ENCODE measurements around the gene ZSCAN22. TPM values are rescaled to one million over a fixed set of nuclear protein-coding genes. Genes with fewer than 3 reads are reported as not detected.

Gene ZSCAN22
- total and polyA plus RNA-seq, 2 of the 4 experiments (the other 2 are of a cell fraction): 2.2 to 2.5 TPM

- Histone ChIP-seq H3K4me2 (ENCODE audit: low read depth, low read length) (peak within 1 kb of the TSS; percentile 97), H3K27me3 (ENCODE audit: control insufficient read depth, insufficient read depth, low read length) (no peaks in the 10 kb centered on the region), H2BK120ac (ENCODE audit: low read depth, low read length) (peak within 1 kb of the TSS; percentile 52), H4K8ac (ENCODE audit: low read depth in 2 of 2, low read length in 2 of 2) (peak within 1 kb of the TSS; percentile 93 to 96), H2AK9ac (replicated peaks; ENCODE audit: low read depth, low read length, poor library complexity) (peak within 1 kb of the TSS; percentile 100), H4K5ac (ENCODE audit: low read depth, low read length) (peak within 1 kb of the TSS; percentile 70), H3K36me3 (ENCODE audit: control insufficient read depth, insufficient read depth, low read length) (peaks cover 5% of the 10 kb centered on the region), H3K4me3 (ENCODE audit: insufficient read depth, low read depth, low read length) (peak within 1 kb of the TSS; percentile 61), H4K20me1 (ENCODE audit: insufficient read depth, low read length) (peaks cover 32% of the 10 kb centered on the region), H2BK15ac (ENCODE audit: low read depth, low read length) (no peak within 1 kb of the TSS), H3K56ac (ENCODE audit: extremely low read depth, insufficient read depth, low read length) (peak within 1 kb of the TSS; percentile 92), H4K91ac (ENCODE audit: insufficient read depth, low read depth, low read length) (peak within 1 kb of the TSS; percentile 92), H3K9me1 (ENCODE audit: insufficient read depth, low read length) (peaks cover 21% of the 10 kb centered on the region), H2AK5ac (ENCODE audit: low read depth, low read length) (peak within 1 kb of the TSS; percentile 95), H3K23ac (ENCODE audit: low read depth, low read length) (peak within 1 kb of the TSS; percentile 97), H2BK20ac (ENCODE audit: low read depth, low read length) (no peak within 1 kb of the TSS), H3K9me3 (ENCODE audit: control insufficient read depth, insufficient read depth, low read length) (no peaks in the 10 kb centered on the region), H3K79me1 (ENCODE audit: low read depth in 1 of 2, low read length in 2 of 2) (peaks cover 15 to 55% of the 10 kb centered on the region in 2 experiments; a peak in 3 of 4 replicates), H3K14ac (replicated peaks; ENCODE audit: low read depth, low read length) (peak within 1 kb of the TSS; percentile 92), H3K9ac (ENCODE audit: low read depth, low read length) (peak within 1 kb of the TSS; percentile 93), H2AFZ (replicated peaks; ENCODE audit: low read length, poor library complexity) (peak within 1 kb of the TSS; percentile 96), H3K27ac (ENCODE audit: insufficient read depth, low read length) (peak within 1 kb of the TSS; percentile 86), H3K4me1 (ENCODE audit: control insufficient read depth, insufficient read depth, low read length) (peaks cover 12% of the 10 kb centered on the region), H2BK5ac (ENCODE audit: low read depth, low read length, poor library complexity, severe bottlenecking) (peak within 1 kb of the TSS; percentile 87), H3K18ac (ENCODE audit: low read depth, low read length) (peak within 1 kb of the TSS; percentile 38), H3K4ac (ENCODE audit: low read depth, low read length) (peak within 1 kb of the TSS; percentile 90)
- CTCF ChIA-PET: no interaction called here
- dilution Hi-C loops (cut with HindIII; ENCODE audit: low sequenced_read_pairs, unreplicated experiment): no loop called here
- BruUV-seq (replicated peaks): no TSS peak
- POLR2A ChIA-PET (ENCODE audit: unreplicated experiment): no interaction called here
- whole genome bisulfite sequencing, 2 experiments (ENCODE audit: extremely low coverage in 2 of 2, insufficient read length in 1 of 2): 0% methylated on average over 31 of the region's 64 CpGs; no CpG with 5 or more reads in 1 of the 2 experiments
- intact Hi-C loops (cut with micrococcal nuclease): loop anchor here (1.0 kb wide), 1 partner anchor 113 kb away; no protein-coding TSS in a partner anchor
- peak; percentile 91 for ATAC-seq (ENCODE audit: low read depth)
- DNase-seq: peak; percentile 99
- in situ Hi-C loops (cut with MboI; ENCODE audit: low sequenced_read_pairs): no loop called here
- peak; percentile 81 for TF ChIP-seq USF2 (IDR thresholded peaks at IDR 0.05; ENCODE audit: low read depth, low read length)
- no peak for TF ChIP-seq NFE2L2 (IDR thresholded peaks at IDR 0.05; ENCODE audit: low read depth, low read length)
- TF ChIP-seq MAFK (IDR thresholded peaks at IDR 0.05; ENCODE audit: low read depth, low read length): no peak
- no peak for TF ChIP-seq SMC3 (IDR thresholded peaks at IDR 0.05; ENCODE audit: low read depth, low read length)
- peak; percentile 73; the same call in 1 of the 2 replicates for TF ChIP-seq CHD1 (IDR thresholded peaks at IDR 0.05; ENCODE audit: low read depth, low read length)
- TF ChIP-seq FOS (IDR thresholded peaks at IDR 0.05; ENCODE audit: low read depth, low read length): no peak
- peak; percentile 8; the same call in 1 of the 2 replicates for TF ChIP-seq MAZ (IDR thresholded peaks at IDR 0.05; ENCODE audit: borderline replicate concordance, low read depth, low read length)
- no peak for TF ChIP-seq RFX5 (IDR thresholded peaks at IDR 0.05; ENCODE audit: low read depth, low read length)
- TF ChIP-seq POLR2A (IDR thresholded peaks at IDR 0.05; ENCODE audit: low read depth, low read length): peak; percentile 99
- peak; percentile 88 for TF ChIP-seq CEBPB (IDR thresholded peaks at IDR 0.05; ENCODE audit: low read depth, low read length)
- no peak for TF ChIP-seq RCOR1 (IDR thresholded peaks at IDR 0.05; ENCODE audit: insufficient replicate concordance, low read length)
- peak; percentile 83 for TF ChIP-seq BHLHE40 (IDR thresholded peaks at IDR 0.05; ENCODE audit: low read depth, low read length)
- no peak for TF ChIP-seq RAD21 (IDR thresholded peaks at IDR 0.05; ENCODE audit: low read length)
- peak; percentile 99 for TF ChIP-seq MXI1 (IDR thresholded peaks at IDR 0.05; ENCODE audit: borderline replicate concordance, low read depth, low read length)
- TF ChIP-seq CTCF (conservative IDR thresholded peaks at IDR 0.05; ENCODE audit: low read depth, low read length): no peak
These were observed 60.0 kb downstream of the ZSCAN22 start, which contains the start of gene RPS5 for GRCh38 chr19:58386576-58387337. Gene RPS5 (plus strand): TSS chr19:58387269. CDS start chr19:58388138, 869 bp downstream.
